Measurements from ENCODE around the gene TTC13.

TTC13 gene

GRCh38 chr1:230976825-230977747 is 1.6 kb downstream of the TTC13 start:
- no peaks in the 10 kb centered on the region for H3K27me3 Mint-ChIP-seq
- ATAC-seq (no peak), DNase-seq (peak in 1 of 2 donors; percentile 22)
- H3K4me3 Mint-ChIP-seq = peak overlapping the region; percentile 87 to 100
- no peaks in the 10 kb centered on the region for H3K9me3 Mint-ChIP-seq
- peak overlapping the region; percentile 92 to 97 for H3K27ac Mint-ChIP-seq
- H3K4me1 Mint-ChIP-seq = peaks cover 45% of the 10 kb centered on the region

- no peak for DNase-seq
- peaks cover 52% of the 10 kb centered on the region for H3K4me1 Mint-ChIP-seq
- H3K27me3 Mint-ChIP-seq = no peaks in the 10 kb centered on the region
- ATAC-seq = no peak
- H3K27ac Mint-ChIP-seq = peak overlapping the region in 1 of 2 donors; percentile 43
- no peaks in the 10 kb centered on the region for H3K9me3 Mint-ChIP-seq
- H3K4me3 Mint-ChIP-seq = peak overlapping the region in 1 of 2 donors; percentile 34
These were observed 2.3 kb downstream of the TTC13 start for GRCh38 chr1:230976360-230976759.

DNA sequence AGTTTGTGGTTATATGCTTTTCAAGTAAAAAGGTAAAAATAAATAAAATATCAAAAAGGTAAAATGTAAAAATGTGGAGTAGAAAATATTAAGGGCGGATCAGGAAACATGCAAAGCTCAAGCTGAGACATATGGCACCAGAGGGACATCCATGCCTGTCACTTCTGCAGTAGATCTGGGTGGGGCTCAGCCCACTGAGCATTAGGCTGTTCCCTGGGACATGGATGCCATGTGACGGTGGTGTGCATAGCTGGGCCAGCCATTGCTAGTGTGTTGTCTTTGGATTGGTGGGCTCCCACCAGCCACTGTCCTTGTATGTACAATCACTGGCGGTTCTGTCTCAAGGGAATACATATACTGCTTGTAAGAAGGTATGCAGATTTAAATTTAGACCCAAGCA is 3.0 kb downstream of the TTC13 start:
- no peak for DNase-seq
- no peak for ATAC-seq
- Mint-ChIP-seq H3K4me3 (no peak overlapping the region), H3K27me3 (no peaks in the 10 kb centered on the region), H3K4me1 (peaks cover 52% of the 10 kb centered on the region), H3K9me3 (no peaks in the 10 kb centered on the region), H3K27ac (no peak overlapping the region)

DNA sequence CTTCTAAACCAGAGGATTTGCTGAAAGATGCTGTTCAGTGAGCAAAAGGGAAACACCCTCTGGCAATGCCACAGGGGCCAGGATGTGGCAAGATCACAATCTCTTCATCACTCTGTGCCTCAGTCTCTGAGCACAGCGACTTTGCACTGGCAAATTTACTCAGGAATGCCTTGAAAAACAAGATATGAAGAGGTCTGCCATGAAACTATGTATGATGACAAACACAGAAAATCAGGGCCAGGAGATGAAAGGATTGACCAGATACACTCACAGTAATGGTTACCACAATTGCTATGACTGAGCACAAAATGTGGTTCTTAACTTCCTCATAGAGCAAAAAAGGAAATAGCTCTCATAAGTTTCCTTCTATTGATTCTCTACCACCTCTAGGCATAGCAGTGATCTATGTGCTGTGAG is 5.8 kb downstream of the TTC13 start:
- DNase-seq (peak; percentile 20 to 67), ATAC-seq (peak; percentile 91)
- Mint-ChIP-seq H3K27ac (no peak overlapping the region), H3K27me3 (no peaks in the 10 kb centered on the region), H3K4me1 (peaks cover 65% of the 10 kb centered on the region), H3K4me3 (peak overlapping the region; percentile 8 to 42), H3K9me3 (no peaks in the 10 kb centered on the region)

- Mint-ChIP-seq H3K4me1 (peaks cover 57% of the 10 kb centered on the region), H3K9me3 (no peaks in the 10 kb centered on the region), H3K27me3 (no peaks in the 10 kb centered on the region), H3K4me3 (no peak overlapping the region), H3K27ac (no peak overlapping the region)
- no peak for DNase-seq
- ATAC-seq = no peak
These were observed 6.9 kb downstream of the TTC13 start for GRCh38 chr1:230971771-230972170.

GRCh38 chr1:230970432-230970831 is 8.2 kb downstream of the TTC13 start:
- no peak for ATAC-seq
- Mint-ChIP-seq H3K9me3 (no peaks in the 10 kb centered on the region), H3K4me1 (peaks cover 45% of the 10 kb centered on the region), H3K27ac (peak overlapping the region in 1 of 2 donors; percentile 11), H3K27me3 (no peaks in the 10 kb centered on the region), H3K4me3 (no peak overlapping the region)
- no peak for DNase-seq

- Mint-ChIP-seq H3K27me3 (no peaks in the 10 kb centered on the region), H3K4me1 (peaks cover 34% of the 10 kb centered on the region), H3K4me3 (no peak overlapping the region), H3K9me3 (no peaks in the 10 kb centered on the region), H3K27ac (no peak overlapping the region)
- no peak for DNase-seq
- ATAC-seq = no peak
These were observed 12.2 kb downstream of the TTC13 start for GRCh38 chr1:230966358-230966873.

DNA sequence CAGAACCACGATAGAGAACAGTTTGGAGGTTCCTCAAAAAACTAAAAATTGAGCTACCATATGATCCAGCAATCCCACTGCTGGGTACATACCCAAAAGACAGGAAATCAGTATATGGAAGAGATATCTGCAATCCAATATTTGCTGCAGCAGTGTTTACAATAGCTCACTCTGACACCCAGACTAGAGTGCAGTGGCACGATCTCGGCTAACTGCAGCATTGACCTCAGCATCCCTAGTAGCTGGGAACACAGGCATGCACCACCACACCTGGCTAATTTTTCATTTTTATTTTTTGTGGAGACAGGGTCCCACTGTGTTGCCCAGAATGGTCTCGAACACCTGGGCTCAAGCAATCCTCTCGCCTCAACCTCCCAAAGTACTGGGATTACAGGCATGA is 13.1 kb downstream of the TTC13 start:
- ATAC-seq (no peak), DNase-seq (no peak)
- Mint-ChIP-seq H3K4me1 (peaks cover 34% of the 10 kb centered on the region), H3K9me3 (no peaks in the 10 kb centered on the region), H3K4me3 (no peak overlapping the region), H3K27me3 (no peaks in the 10 kb centered on the region), H3K27ac (no peak overlapping the region)

DNA sequence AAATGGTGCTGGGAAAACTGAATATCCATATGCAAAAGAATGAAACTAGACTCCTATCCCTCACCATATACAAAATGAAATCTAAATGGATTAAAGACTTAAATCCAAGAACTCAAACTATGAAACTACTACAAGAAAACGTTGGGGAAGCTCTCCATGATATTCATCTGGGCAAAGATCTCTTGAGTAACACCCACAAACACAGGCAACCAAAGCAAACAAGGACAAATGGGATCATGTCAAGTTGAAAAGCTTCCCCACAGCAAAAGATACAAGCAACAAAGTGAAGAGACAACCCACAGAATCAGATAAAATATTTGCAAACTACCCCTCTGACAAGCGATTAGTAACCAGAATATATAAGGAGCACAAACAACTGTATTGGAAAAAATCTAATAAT is 13.8 kb downstream of the TTC13 start:
- H3K4me3 Mint-ChIP-seq = no peak overlapping the region
- H3K27me3 Mint-ChIP-seq = no peaks in the 10 kb centered on the region
- no peaks in the 10 kb centered on the region for H3K9me3 Mint-ChIP-seq
- no peak for ATAC-seq
- peaks cover 28% of the 10 kb centered on the region for H3K4me1 Mint-ChIP-seq
- no peak for DNase-seq
- H3K27ac Mint-ChIP-seq = no peak overlapping the region

GRCh38 chr1:230958370-230958769 is 20.3 kb downstream of the TTC13 start:
- H3K27ac Mint-ChIP-seq = no peak overlapping the region

DNA sequence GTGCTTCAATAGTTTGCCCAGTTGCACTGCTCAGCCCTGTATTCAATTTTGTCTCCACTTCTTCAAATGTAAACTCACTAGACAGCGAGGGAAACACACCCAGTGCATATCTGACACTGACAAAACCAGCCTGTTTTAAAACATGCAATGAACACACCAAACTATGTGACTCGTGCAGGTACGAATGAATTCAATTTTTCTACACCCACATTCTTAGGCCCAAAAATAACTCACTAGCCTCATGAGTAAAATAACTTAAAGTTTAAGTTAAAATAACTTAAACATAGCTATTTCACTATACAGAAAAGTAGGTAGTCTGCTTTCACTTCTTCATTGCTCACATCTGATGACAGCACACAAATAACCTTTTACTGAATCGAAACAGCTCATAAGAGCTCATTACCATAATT is 21.1 kb downstream of the TTC13 start:
- Mint-ChIP-seq H3K4me1 (peaks cover 5% of the 10 kb centered on the region), H3K27me3 (no peaks in the 10 kb centered on the region), H3K4me3 (no peak overlapping the region), H3K9me3 (no peaks in the 10 kb centered on the region), H3K27ac (no peak overlapping the region)
- no peak for ATAC-seq
- DNase-seq = no peak

More at GRCh38 chr1:230958370-230958769, 20.3 kb downstream of the TTC13 start:
- H3K9me3 Mint-ChIP-seq = no peaks in the 10 kb centered on the region
- DNase-seq (no peak), ATAC-seq (no peak)
- peaks cover 8% of the 10 kb centered on the region for H3K4me1 Mint-ChIP-seq
- no peaks in the 10 kb centered on the region for H3K27me3 Mint-ChIP-seq
- no peak overlapping the region for H3K4me3 Mint-ChIP-seq

DNA sequence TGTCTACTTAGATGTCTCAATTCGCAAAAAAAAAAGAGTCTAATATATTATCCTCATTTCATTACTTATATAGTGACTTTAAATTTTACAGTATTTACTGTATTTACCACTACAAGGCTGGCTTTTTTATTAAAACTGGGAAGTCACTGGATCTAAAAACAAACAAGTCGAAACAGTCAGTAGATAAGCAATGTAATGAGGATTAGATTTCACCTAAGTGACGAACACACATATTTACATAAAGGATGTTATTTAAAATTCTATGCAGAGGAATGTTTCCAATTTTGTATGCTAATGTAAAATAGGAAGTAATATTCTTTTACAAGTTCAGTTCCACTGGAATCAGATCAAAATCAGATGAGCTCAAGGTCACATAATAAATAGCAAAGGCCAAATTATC is 28.3 kb downstream of the TTC13 start:
- Mint-ChIP-seq H3K4me1 (no peaks in the 10 kb centered on the region), H3K4me3 (no peak overlapping the region), H3K27ac (no peak overlapping the region), H3K27me3 (no peaks in the 10 kb centered on the region), H3K9me3 (no peaks in the 10 kb centered on the region)
- DNase-seq (no peak), ATAC-seq (no peak)

DNA sequence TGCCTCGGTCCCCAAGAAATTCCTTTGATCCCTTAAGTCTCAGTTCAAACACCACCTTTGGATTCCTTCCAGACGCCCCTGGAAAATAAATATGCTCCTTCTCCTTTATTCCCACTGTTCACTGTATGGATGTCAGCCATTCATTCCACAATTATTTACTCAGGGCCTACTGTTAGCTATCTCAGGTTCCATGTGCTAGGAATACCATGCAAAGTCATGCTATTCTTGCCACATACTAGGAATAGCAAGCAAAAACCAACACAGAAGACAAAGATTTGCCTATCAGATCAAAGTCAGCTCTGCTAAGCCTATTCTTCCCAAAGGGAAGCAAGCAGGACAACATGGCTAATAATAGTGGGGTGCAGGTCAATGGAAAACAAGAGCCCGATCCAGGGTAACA is 29.8 kb downstream of the TTC13 start:
- no peak for DNase-seq
- Mint-ChIP-seq H3K4me3 (no peak overlapping the region), H3K4me1 (no peaks in the 10 kb centered on the region), H3K27me3 (no peaks in the 10 kb centered on the region), H3K9me3 (no peaks in the 10 kb centered on the region), H3K27ac (peak overlapping the region in 1 of 2 donors; percentile 88)
- ATAC-seq = no peak

GRCh38 chr1:230948301-230948700 is 30.4 kb downstream of the TTC13 start:
- Mint-ChIP-seq H3K27me3 (no peaks in the 10 kb centered on the region), H3K27ac (no peak overlapping the region), H3K4me3 (no peak overlapping the region), H3K9me3 (no peaks in the 10 kb centered on the region), H3K4me1 (no peaks in the 10 kb centered on the region)
- DNase-seq (no peak), ATAC-seq (no peak)

DNA sequence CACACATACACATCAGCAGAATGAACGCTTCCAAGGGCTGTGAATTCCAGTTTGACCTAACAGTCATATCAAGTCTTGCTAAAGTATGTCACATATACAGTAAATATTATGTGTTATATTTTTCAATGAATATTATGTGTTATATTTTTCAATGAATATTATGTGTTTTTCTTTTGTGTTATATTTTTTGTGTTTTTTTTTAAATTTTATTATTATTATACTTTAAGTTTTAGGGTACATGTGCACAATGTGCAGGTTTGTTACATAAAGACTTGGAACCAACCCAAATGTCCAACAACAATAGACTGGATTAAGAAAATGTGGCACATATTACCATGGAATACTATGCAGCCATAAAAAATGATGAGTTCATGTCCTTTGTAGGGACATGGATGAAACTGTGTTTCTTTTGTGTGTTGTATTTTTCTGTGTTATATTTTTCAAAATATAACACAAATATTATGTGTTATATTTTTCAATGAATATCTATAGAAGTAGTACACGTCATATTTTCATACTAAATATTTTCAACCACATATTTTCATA is 35.5 kb downstream of the TTC13 start:
- Mint-ChIP-seq H3K27ac (no peak overlapping the region), H3K4me3 (no peak overlapping the region), H3K4me1 (peaks cover 5% of the 10 kb centered on the region), H3K27me3 (no peaks in the 10 kb centered on the region), H3K9me3 (no peaks in the 10 kb centered on the region)
- ATAC-seq (no peak), DNase-seq (no peak)

DNA sequence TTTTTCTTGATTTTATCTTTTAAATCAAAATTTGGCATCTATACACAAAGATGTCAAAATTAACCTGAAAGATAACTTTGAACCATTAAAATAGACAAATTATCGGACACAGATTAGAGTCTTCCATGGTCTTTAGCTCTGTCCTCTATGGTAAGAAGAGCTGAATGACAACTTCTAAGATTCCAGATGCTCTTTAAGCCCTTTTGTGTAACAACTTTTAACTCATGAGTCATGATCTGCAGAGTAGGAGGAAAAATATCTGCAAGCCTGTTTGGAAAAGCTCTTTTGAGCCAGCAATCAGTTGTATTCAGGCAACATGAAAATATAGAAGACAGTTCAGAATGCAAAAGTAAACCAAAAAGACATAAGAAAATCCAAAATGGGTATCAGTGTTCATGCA is 37.8 kb downstream of the TTC13 start:
- H3K9me3 Mint-ChIP-seq = no peaks in the 10 kb centered on the region
- no peaks in the 10 kb centered on the region for H3K27me3 Mint-ChIP-seq
- no peak overlapping the region for H3K4me3 Mint-ChIP-seq
- H3K4me1 Mint-ChIP-seq = peaks cover 10% of the 10 kb centered on the region
- ATAC-seq (no peak), DNase-seq (no peak)
- H3K27ac Mint-ChIP-seq = no peak overlapping the region
